DMS153 treated with DMSO at 0.1 percent for 48 hours (cell line): ENCODE results near the gene ANKS1B.

Experiments
- DNase-seq: peaks from one replicate; lab custom pipeline; 2025; ENCODE audit not compliant: unreplicated experiment; lab: John Stamatoyannopoulos, UW

The ANKS1B gene

DNA sequence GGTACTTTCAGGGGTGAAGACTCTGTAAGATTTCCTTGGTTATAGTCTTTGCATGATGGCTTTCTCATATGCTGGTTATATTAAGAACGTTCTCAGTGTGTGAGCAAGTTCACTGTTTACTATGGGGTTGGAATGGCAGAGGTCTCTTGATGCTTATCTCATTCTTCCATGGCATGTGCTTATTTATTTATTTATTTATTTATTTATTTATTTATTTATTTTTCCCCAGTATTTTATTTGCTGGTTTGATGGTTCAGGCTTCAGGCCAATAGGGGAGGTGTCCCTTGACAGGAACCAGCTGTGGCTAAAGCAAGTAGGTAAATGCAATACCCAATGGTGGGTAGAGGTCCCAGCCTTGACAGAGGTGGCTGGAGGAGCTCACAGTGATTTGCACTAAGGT is 498.5 kb downstream of the ANKS1B start:
- no peak for DNase-seq

- no peak for DNase-seq
Observed at GRCh38 chr12:99479149-99479548, 505.6 kb downstream of the ANKS1B start.

DNA sequence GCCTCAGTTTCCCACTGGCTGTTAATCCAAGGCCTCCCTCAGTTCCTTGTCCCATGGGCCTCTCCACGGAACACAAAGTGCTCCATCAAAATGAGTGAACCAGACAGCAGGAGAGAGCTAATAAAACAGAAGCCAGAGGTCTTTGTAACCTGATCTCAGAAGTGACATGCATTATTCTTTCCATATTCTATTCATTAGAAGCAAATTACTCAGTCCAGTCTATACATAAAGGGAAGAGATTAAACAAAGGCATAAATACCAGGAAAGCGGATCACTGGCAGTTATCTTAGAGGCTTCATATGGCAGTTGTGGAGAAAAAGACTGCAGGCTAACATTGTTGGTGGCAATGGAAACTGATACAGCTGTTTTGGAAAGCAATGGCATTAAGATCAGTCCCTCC is 507.8 kb downstream of the ANKS1B start:
- DNase-seq: no peak

DNA sequence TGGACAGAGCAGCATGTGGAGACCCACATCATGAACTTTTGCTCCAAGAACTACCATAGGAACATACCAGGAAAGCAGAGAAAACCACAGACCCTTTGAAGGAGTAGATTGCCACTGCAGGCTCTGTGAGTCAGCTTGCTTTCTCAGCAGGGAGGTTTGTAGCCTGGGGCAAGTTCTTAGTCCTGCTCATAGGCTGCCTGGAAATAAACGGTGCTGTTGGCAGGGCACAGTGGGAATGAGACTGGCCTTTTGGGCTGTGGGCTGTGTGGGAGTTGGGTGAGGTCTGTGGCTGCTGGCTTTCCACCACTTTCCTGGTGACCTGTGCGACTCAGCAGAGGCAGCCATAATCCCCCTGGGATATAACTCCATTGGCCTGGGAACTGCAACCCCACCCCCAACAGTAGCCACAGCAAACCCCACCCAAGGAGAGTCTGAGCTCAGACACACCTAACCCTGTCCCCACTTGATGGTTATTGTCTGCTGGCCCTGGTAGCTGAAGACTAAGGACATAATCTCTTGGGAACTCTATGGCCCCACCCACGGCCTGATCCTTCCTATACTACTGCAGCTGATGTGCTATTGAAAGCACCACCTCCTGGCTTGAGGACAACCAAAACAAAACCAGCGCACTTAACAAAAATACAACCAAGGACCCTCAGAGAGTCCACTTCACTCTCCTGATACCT is 529.2 kb downstream of the ANKS1B start:
- DNase-seq: no peak

GRCh38 chr12:99454539-99455172 is 530.1 kb downstream of the ANKS1B start:
- DNase-seq: no peak

DNA sequence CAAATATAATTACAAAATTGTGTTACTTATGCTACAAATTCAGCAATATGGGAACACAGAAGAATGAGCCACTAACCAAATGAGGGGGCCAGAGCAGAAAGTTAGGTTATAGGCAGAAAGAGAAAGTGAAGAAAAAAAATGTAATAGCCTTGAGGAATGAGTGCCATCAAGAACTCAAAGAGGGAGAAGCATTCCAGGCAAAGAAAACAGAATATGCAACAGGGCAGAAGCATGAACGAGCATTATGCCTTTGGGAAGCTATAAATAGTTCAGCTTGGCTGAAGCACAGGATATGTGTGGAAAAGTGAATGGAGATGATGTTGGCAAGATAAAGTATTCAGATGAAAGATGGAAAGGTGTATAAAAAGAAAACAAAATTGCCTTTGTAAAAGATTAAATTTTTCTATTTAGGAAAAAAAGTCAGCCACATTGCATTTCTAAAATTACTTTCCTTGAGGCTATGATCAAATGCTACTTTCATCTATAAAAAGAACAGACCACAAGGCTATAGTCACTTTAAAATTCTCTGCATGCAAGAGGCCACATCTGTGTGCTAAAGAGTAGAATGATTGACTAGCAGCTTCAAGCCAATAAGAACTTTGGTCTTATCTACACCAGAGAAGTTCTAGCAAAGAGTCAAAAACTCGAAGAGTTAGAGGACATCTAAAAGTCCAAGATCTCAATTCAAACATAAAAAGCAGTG is 530.7 kb downstream of the ANKS1B start:
- no peak for DNase-seq

DNA sequence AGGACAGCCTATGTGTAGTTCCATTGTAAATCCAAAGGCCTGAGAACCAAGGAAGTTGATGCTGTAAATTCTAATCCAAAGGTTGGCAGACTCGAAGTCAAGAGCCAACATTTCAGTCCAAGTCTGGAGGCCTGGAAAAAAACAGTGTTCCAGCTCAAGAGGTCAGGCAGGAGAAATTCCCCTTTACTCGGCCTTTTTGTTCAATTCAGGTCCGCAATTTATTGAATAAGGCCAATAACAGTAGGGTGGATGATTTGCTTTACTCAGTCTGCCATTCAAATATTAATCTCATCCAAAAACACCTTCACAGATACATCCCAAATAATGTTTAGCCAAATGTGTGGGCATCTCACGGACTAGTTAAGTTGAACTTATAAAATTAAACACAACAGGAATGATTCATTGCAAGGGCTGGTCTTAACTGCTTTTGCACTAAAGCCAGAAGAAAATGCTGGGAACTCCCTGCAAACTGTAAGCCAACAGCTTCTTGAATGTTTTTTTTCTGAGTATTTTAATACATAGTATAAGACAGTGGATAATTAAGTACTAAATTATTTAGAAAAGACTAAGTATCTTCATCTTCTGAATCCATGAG is 534.6 kb downstream of the ANKS1B start:
- DNase-seq: no peak

GRCh38 chr12:99444859-99445316 is 539.8 kb downstream of the ANKS1B start:
- DNase-seq: no peak

- no peak for DNase-seq
Observed at GRCh38 chr12:99442758-99443157, 542.0 kb downstream of the ANKS1B start.

DNA sequence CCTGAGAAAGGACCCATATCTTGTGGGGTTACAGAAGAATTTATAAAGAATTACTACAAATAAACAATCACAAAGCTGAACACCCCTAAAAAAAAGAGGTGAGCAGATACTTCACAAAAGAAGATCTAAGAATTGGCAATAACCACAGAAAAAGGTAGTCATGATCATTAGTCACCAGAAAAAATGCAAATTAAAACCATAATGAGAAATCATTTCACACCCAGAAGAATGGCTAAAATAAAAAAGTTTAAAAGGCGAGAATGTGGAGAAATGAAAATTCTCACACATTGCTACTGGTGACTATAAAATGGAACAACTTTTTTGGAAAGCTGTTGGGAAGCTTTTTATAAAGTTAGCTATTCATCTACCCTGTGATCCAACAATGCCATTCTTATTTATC is 545.3 kb downstream of the ANKS1B start:
- no peak for DNase-seq

DNA sequence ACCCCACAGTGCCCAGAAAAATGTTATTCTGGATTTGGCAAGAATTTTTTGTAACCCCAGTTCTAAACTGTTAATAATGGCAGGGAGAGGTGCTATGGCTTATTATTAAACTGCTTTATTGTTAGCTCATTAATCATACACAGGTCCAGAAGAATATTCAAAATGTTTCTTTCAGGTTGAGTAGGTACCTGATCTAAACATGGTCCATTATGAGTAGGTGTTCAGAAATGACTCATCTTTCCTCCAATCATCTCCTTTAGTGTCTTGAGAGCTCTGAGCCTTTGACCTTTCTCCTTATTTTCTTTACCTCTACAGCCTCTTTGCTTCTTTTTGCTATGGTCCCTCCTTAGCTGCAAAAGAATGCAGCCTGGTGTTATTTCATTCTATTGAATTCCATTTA is 548.2 kb downstream of the ANKS1B start:
- no peak for DNase-seq

DNA sequence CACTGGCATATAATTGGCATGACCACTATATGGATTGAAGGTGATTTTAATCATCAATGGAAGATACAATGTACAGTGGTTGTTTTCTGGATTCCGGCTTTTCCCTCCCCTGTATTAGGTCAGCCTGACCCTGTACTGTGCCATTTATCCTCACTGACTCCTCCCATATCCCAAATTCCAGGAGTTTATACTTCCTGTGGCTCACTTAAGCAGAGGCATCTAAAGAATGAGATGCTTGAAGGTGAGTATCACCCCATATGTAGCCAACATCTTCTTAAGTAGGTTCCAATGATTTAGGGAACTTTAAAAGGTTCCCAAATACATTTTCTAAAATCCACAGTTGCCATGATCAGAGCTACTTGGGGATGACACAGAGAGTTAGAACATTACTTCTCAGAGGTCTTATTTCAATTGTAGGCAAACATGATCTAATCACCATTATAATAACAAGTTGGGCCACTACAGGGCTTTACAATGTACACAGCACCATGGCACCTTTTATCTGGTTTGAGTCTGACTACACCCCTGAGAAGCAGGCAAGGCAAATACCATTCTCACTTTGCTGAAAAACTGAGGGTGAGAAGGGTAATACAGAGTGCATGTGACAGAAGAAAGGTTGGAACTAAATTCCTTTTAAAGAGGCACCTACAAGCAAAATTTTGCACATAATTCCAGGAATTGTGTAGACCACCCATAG is 549.5 kb downstream of the ANKS1B start:
- DNase-seq: no peak

GRCh38 chr12:99433155-99433554 is 551.6 kb downstream of the ANKS1B start:
- DNase-seq: no peak

DNA sequence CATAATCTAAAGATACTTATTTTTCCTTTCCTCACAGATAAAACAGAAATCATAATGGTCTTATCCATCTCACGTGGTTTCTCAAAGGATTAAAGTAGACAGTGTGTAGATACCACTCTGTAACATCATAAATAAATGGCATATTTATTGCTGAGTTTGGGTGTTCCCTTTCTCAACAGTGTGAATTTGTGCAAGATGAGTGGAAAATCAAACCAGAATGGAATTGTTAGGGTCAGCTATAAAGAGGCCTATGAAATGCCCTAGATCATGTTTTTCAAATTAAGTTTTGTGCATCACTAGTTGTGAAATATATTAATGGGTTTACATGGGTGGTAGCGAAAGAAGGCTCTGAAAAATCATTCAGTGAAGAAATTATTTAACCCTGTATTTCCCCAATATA is 553.5 kb downstream of the ANKS1B start:
- no peak for DNase-seq

GRCh38 chr12:99427104-99427503 is 557.6 kb downstream of the ANKS1B start:
- DNase-seq: no peak

DNA sequence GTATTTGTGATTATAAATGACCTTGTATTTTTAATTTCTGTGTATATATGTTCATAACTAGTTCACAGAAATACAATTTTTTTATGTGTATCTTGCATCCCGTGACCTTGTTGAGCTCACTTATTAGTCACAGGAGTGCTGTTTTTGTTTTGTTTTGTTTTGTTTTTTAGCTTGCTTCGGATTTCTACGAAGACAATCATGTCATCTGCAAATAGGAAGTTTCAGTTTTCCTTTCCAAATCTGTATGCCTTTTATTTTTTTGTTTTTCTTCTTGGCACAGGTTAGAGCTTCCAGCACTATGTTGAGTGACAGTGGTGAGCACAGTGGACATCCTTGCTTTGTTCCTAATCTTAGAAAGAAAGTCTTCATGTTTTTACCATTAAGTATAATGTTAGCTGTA is 566.4 kb downstream of the ANKS1B start:
- no peak for DNase-seq

DNA sequence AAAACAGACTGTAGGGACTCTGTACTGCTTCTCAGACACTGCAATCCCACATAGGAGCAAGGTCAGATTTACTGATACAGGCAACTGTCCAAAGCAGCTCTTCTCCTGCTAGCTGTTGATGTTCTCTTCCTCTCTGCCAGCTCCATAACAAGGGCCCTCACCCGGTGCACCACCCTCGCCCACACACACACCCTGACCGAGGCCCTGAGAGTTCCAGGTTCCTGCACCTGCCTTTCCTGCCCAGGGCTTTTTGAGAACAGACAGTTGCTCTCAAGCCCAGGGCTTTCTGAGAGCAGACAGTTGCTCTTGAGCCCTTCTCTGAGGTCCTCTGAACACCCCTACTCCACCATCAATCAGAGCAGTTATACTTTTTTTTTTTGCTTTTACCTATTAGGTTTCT is 571.0 kb downstream of the ANKS1B start:
- DNase-seq: no peak

DNA sequence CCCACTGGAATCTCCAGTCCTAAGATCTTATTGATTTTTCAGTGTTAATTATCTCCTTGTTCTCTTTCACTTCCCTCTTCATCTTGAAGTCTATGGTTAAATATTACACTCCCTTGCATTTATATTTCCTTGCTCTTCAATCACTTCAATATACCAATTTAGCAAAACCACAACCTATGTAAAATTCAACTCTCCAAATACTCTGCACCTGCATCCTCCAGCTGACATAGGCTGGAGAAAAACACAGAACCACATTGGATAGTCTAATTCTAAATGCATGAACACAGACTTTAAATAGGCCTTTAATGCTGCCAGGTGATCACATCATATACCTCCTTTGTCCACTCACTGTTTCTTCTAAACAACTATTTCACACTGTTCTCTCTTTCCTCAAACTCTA is 591.0 kb downstream of the ANKS1B start:
- DNase-seq: no peak

DNA sequence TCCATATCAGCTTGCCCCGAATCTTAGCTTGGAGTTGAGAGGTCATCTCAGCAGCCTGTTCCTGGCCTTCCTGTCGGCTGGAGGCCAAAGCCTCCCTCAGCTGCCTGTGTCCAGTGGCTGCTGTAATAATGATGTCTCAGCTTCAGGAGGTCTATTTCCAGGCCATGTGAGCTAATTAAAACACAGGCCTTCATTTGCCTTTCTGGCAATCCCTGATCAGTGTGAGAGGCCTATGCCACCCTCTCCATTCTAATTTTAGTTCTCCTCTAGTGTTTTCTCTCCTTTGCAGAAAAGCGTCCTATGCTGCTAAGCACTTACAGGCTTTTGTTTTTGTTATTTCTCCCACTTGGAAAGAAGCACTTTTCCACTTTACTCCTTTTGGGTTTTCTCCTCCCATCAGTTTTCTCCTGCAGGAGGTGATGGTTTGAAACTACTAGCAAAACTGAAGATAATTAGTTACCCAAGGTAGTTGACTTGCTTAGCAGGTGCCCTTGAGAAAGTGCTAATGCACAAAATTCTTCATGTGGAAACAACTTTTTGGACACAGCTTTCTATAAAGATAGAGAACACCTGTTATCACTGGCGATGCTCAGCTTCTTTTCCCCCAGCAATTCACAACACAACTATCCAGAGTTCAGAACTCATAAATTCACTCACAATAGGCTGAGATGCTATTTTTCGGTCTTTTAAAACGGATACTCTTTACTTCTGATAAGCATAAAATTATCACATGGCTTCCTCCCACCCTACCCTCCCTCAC is 592.5 kb downstream of the ANKS1B start:
- no peak for DNase-seq

DNA sequence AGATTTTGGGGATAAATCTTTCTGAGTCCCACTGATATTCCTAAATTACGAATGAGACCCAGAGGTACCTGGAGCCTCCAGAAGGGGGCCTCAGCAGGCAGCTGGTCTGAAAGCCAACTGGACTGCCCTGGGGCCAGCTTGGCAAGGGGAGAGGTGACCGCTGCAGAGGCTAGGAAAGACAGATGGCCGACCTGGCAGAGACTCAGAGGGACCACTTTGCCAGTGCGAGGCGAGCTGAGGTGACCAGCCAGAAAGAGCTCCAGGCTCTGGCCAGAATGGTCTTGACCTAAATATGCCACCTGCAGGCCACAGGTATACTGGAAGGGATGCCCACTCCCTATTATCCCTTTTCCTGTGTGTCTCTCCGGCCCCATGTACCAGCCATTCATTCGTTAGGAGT is 594.0 kb downstream of the ANKS1B start:
- no peak for DNase-seq

DNA sequence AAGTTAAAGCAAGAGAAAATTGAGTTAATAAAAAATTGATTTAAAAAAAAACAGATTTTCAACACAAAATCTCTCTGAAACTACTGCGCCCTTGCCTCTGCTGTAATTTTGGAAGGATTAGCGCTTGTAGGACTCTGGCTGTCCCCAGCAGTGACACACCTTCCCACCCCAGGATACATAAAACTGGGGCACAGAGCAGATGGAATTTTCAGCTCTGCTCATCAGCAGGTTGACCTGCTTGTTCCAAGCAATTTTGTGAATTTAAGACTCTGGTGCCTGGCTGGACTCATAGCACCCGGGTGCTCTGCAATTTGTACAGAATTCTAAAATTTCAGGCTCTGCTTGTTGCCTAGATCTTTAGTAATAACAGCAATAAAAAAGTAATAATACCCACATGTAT is 595.0 kb downstream of the ANKS1B start:
- no peak for DNase-seq
